Stimulated activated naive CD8-positive, alpha-beta T cell treated with anti-CD3 and anti-CD28 coated beads, Interleukin-15, Interleukin-2, amounts not matched to agents 100 ng/mL and 50 ng/mL, for 24 hours (primary cell): Measurements from ENCODE around the gene ALK.

Experiments used
- H3K27ac Mint-ChIP-seq: one replicate; pipeline ENCODE4 v1.8.0; 2021; ENCODE audit warnings: mild to moderate bottlenecking, mixed read lengths
- H3K27me3 Mint-ChIP-seq: one replicate; pipeline ENCODE4 v1.8.0; 2021; ENCODE audit warnings: mixed read lengths
- H3K36me3 Mint-ChIP-seq: one replicate; pipeline ENCODE4 v1.8.0; 2021; ENCODE audit warnings: low read depth, mixed read lengths
- H3K4me1 Mint-ChIP-seq: one replicate; pipeline ENCODE4 v1.8.0; 2021; ENCODE audit warnings: low read depth, mixed read lengths
- H3K4me3 Mint-ChIP-seq: one replicate; pipeline ENCODE4 v1.8.0; 2021; ENCODE audit warnings: mild to moderate bottlenecking, mixed read lengths
- H3K9me3 Mint-ChIP-seq: one replicate; pipeline ENCODE4 v1.8.0; 2021; ENCODE audit warnings: mixed read lengths

The ALK gene

DNA sequence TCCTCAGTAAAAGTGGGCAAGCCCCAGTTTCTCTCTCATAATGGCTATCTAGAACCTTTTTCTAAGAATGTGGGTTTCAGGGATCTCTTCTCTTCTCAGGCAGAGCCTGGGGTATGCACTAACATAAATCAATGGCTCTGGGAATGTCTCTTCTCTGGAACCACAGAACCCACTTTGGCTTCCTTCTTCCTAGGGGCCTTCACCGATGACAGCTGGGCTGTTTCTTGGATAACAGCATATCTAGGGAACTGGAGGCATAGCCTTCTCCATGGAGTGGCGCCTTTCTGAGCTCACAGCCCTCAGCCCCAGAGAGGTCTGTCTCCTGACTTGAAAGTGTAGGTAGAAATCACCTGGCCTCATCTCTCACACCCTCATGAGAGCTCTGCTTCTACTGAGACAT, 558.3 kb downstream of the ALK start:
- Mint-ChIP-seq H3K4me1 (no peaks in the 10 kb centered on the region), H3K4me3 (no peak overlapping the region)

DNA sequence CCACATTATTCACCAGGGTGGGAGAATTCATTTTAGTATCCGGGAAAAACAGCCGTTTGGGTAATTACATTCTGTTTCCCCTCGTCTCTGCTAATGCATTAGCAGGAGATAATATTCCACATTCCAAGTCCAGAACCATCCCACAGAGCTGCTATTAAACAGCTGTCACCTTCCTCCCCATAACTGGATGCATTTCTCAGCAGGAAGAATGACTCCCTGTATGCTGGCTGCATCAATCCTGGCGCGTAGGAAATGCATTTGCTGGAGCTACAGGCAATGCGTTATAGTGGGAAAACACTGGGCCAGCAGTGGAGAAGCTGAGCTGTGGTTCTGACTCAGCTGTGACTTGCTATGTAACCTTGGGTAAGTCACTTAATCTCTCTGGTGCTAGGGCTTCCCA, 560.2 kb downstream of the ALK start:
- Mint-ChIP-seq H3K36me3 (no peaks in the 10 kb centered on the region), H3K9me3 (no peaks in the 10 kb centered on the region), H3K4me3 (no peak overlapping the region), H3K4me1 (no peaks in the 10 kb centered on the region), H3K27ac (no peak overlapping the region), H3K27me3 (peaks cover 37% of the 10 kb centered on the region)

More for the DNA sequence above, 558.3 kb downstream of the ALK start:
- no peaks in the 10 kb centered on the region for H3K9me3 Mint-ChIP-seq
- H3K27me3 Mint-ChIP-seq: peaks cover 37% of the 10 kb centered on the region
- H3K36me3 Mint-ChIP-seq: no peaks in the 10 kb centered on the region
- no peak overlapping the region for H3K27ac Mint-ChIP-seq

DNA sequence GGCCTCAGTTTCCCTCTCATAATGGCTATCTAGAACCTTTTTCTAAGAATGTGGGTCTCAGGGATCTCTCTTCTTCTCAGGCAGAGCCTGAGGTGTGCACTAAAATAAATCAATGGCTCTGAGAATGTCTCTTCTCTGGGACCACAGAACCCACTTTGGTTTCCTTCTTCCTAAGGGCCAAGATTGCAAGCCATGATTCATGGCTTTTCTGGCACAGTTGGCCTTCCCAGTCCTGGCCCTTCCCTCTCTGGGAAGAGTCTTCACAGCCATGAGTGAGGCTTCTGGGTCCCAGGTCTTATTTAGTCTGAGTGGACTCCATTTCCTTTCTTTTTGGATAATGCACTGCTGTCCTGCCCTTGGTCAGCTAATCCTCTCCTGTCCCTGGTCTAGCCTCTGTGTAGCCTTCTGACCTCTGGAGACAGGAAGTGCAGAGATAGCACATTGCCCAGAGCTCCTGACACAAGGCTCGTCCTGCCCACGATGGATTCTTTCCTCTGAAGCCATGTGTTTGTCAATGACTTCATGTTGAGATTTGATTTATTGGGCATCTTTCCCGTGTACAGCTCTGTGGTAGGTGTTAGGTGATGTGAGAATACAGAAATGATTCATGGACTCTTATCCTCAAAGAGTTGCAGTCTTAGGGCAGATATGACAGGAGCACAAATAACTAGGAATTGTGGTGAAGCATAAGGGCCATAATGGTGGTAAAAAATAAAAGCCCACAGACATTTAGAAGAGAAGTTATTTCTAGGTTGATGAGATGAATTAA, 561.2 kb downstream of the ALK start:
- Mint-ChIP-seq H3K27ac (no peak overlapping the region), H3K4me1 (no peaks in the 10 kb centered on the region)

DNA sequence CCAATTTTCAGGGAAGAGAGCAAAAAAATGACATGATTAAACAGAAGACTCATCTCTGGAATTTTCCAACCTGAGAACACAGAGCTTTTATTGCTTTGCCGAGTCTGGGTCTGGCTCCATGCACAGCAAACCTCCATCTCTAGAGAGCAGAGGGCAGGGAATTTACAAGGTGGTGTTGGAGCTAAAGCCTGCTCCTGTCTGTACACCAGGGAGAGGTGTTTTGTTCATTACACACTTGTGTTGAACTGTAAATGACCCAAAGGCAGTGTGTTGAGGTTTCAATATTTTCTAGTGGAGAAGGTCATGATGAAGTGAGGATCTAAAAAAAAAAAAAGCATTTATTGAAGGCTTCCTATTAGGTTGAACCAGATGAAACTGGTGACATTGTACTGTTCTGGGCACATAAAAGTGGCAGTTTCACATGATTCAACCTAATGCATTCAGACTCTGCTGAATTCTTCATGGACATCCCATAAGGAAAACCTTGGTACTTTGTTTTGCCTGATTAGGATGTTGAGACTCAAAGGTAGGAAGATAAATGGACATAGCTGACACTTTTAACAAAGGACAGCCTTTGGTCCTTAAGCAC, 567.9 kb downstream of the ALK start:
- H3K4me3 Mint-ChIP-seq: no peak overlapping the region
- no peaks in the 10 kb centered on the region for H3K36me3 Mint-ChIP-seq

More for the DNA sequence above, 561.2 kb downstream of the ALK start:
- no peaks in the 10 kb centered on the region for H3K36me3 Mint-ChIP-seq
- peaks cover 31% of the 10 kb centered on the region for H3K27me3 Mint-ChIP-seq
- no peaks in the 10 kb centered on the region for H3K9me3 Mint-ChIP-seq
- no peak overlapping the region for H3K4me3 Mint-ChIP-seq

GRCh38 chr2:29351916-29352591, 569.3 kb downstream of the ALK start:
- no peak overlapping the region for H3K4me3 Mint-ChIP-seq
- H3K27ac Mint-ChIP-seq: no peak overlapping the region
- peaks cover 7% of the 10 kb centered on the region for H3K27me3 Mint-ChIP-seq
- H3K4me1 Mint-ChIP-seq: no peaks in the 10 kb centered on the region
- H3K36me3 Mint-ChIP-seq: no peaks in the 10 kb centered on the region
- no peaks in the 10 kb centered on the region for H3K9me3 Mint-ChIP-seq

More for the DNA sequence above, 567.9 kb downstream of the ALK start:
- Mint-ChIP-seq H3K27ac (no peak overlapping the region), H3K4me1 (no peaks in the 10 kb centered on the region), H3K27me3 (no peaks in the 10 kb centered on the region), H3K9me3 (no peaks in the 10 kb centered on the region)

DNA sequence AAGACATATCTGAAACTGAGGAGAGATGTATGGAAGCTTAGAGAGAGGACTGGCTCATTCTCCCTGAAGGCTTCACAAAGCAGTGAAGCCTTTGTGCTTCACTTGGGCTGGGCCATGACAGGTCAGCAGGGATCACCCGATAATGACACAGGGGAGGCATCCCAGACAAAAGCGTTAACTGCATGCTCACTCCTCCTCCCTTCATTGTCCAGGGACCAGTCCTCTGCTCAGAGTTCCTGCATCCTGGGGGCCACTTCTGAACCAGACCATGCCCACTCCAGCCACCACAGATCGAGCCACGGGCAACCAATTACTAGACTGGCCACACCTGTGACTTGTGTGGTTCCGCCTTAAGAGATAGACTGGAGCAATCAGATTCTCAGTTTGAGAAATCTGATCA, 570.1 kb downstream of the ALK start:
- Mint-ChIP-seq H3K4me3 (no peak overlapping the region), H3K4me1 (no peaks in the 10 kb centered on the region), H3K9me3 (no peaks in the 10 kb centered on the region), H3K27ac (no peak overlapping the region), H3K36me3 (no peaks in the 10 kb centered on the region), H3K27me3 (peaks cover 14% of the 10 kb centered on the region)

DNA sequence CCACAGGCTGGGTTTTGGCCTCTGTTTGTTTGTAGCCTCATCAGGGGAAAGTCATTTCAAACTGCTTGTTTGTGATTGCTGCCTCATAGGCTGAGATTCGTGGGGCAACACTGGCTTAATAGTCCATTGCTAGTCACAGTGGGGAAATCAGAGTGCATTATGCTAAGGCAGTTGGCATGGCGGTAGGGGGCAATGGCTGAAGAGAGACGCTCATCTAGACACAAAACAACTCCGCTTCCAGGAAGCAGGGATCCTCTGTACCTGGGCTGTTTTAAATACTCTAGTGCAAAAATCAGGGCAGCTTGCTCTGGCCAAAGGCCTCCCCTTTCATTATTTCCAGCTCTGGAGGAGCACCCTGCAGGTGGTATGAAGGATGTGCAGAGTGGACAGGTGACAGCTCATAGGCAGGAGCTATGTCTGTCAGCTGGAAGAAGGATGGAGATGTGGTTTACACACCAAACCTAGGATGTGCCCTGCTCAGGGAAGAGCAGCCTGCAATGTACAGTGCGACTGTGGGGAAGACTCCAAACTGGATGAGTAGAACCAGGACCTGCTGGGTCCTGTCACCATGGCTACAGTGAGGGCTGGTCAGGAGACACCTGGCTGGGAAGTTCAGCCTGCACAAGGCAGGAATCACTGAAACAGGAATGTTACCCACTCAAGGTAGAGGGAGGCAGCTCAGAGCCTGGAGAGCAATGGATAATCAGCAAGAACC, 571.9 kb downstream of the ALK start:
- H3K27me3 Mint-ChIP-seq: peaks cover 18% of the 10 kb centered on the region
- no peak overlapping the region for H3K4me3 Mint-ChIP-seq
- H3K27ac Mint-ChIP-seq: no peak overlapping the region
- H3K36me3 Mint-ChIP-seq: no peaks in the 10 kb centered on the region
- no peaks in the 10 kb centered on the region for H3K9me3 Mint-ChIP-seq
- no peaks in the 10 kb centered on the region for H3K4me1 Mint-ChIP-seq

DNA sequence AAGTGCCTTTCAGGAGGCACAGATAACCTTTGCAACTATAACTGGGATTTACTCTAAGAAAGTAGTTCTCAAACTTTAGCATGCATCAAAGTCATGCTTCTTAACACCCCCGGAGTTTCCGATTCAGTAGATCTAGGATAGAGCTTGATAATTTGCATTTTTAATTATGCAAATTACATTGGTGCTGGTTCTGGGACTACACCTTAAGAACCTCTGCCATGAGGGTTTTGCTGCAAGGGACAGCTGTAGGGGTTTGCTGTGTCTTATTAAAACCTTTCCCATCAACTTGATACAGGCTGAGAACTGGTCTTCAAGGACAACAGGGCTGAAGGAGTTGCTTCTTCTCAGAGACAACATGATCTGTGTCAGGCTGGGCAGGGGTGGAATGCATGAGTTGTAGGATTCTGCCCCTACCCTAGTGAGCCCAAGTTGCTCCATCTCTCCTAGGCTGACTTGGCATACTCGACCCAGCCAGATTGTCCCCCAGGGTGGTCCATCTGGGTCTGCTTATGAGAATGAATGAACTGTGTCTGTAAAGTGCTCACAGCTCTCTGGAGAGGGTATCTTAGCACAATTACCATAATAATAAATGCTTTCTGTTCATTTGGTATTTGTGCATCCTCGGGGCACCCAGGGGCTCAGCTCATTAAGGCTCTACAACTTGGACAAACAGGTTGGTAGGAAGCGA, 573.5 kb downstream of the ALK start:
- no peaks in the 10 kb centered on the region for H3K36me3 Mint-ChIP-seq
- H3K27me3 Mint-ChIP-seq: peaks cover 18% of the 10 kb centered on the region
- no peaks in the 10 kb centered on the region for H3K9me3 Mint-ChIP-seq
- H3K27ac Mint-ChIP-seq: no peak overlapping the region
- H3K4me1 Mint-ChIP-seq: no peaks in the 10 kb centered on the region
- no peak overlapping the region for H3K4me3 Mint-ChIP-seq

DNA sequence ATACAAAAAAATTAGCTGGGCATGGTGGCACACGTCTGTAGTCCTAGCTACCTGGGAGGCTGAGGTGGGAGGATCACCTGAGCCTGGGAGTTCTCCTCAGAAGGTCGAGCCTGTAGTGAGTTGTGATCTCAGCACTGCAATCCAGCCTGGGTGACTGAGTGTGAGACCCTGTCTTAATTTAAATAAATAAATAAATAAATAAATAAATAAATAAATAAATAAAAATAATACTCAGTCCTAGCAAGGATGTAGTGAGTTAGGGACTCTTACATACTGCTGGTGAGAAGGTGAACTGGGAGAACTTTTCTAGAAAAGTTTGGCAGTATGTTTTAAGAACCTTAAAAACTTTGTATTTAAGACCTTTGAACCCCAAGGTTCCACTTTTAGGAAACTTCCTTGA, 576.1 kb downstream of the ALK start:
- H3K27ac Mint-ChIP-seq: no peak overlapping the region
- no peaks in the 10 kb centered on the region for H3K9me3 Mint-ChIP-seq
- no peak overlapping the region for H3K4me3 Mint-ChIP-seq
- H3K27me3 Mint-ChIP-seq: peaks cover 18% of the 10 kb centered on the region
- no peaks in the 10 kb centered on the region for H3K36me3 Mint-ChIP-seq
- H3K4me1 Mint-ChIP-seq: no peaks in the 10 kb centered on the region

DNA sequence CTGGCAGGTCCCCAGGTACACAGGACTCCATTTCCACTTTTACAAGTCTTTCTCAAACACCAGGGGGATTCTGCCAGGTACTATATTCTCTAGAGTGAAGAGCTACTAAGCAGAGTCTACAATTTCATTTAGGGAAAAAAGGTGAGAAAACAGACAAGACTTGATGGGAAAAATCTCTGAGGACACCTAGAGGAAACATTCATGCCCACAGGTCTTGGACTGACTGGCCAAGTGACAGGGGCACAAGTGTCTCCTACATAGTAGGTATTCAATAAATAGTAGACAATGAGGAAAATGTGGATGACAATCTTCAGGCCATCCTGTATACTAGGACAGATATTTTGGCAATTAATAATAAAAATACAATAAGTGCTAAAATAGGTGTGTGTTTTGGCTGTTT, 577.6 kb downstream of the ALK start:
- Mint-ChIP-seq H3K36me3 (no peaks in the 10 kb centered on the region), H3K9me3 (no peaks in the 10 kb centered on the region), H3K4me3 (no peak overlapping the region), H3K27me3 (peaks cover 22% of the 10 kb centered on the region), H3K27ac (no peak overlapping the region), H3K4me1 (no peaks in the 10 kb centered on the region)

DNA sequence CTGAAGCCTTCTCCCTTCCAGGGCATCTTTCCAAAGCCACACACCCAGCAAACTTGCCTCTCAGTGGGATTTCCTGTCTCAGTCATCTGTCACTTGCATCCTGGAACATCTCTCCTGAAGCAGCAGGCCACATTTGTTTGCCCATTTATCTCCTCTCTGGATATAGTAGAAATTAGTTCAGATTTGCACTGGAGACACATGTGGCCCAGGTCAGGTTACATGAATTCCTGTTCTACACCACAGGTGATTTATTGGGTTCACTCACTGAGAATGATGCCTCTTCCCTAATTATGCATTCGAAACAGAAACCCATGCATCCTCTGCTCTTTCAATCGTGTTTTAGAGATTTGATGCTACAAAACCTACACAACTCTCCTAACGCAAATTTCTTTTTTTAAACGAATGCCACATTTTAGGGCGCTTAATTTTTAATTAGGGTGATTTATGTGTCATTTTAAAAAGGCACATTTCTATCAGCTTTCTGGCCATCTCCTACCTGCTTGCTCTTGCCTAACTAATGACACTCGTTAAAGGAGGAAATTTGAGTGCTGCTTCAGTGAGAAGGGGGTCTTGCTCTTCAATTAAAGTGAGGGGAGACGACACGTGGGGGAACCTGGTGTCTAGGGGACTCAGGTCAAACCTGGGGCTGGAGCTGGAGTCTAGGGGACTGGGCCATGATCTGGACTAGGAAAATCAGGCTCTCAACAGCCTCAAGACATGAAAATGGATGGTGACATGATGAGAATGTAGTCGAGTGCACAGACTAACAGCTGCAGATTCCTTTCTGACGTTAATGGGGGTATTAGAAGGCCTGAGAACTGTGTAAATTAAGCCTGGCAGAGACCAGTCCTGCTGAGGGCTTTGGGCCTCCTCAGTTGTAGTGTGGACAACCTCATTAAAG, 584.8 kb downstream of the ALK start:
- Mint-ChIP-seq H3K36me3 (no peaks in the 10 kb centered on the region), H3K27me3 (peaks cover 4% of the 10 kb centered on the region), H3K27ac (no peak overlapping the region), H3K9me3 (no peaks in the 10 kb centered on the region), H3K4me1 (no peaks in the 10 kb centered on the region), H3K4me3 (no peak overlapping the region)

GRCh38 chr2:29335396-29335795, 586.0 kb downstream of the ALK start:
- Mint-ChIP-seq H3K27me3 (peaks cover 4% of the 10 kb centered on the region), H3K27ac (no peak overlapping the region), H3K36me3 (no peaks in the 10 kb centered on the region), H3K4me3 (no peak overlapping the region), H3K9me3 (no peaks in the 10 kb centered on the region), H3K4me1 (no peaks in the 10 kb centered on the region)

DNA sequence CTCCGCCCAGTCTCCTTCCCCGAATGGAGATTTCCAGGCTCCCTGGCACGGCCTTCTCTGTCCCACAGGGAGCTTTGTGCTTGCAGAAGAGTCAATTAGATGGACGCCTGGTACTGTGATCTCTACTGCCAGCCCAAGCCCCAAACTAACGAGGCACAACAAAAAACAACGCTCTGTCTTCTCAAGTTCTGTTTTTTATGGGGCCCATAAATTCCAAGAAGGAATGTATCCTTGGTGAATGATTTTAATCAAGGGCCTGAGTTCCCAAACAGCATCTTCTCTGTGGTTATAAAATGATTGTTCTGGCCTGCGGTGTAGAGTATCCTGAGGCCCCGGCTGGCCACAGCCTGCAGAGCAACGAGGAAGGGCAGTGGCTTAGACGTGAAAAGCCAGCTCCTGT, 586.7 kb downstream of the ALK start:
- no peaks in the 10 kb centered on the region for H3K36me3 Mint-ChIP-seq
- no peak overlapping the region for H3K4me3 Mint-ChIP-seq
- H3K27ac Mint-ChIP-seq: no peak overlapping the region
- H3K9me3 Mint-ChIP-seq: no peaks in the 10 kb centered on the region
- no peaks in the 10 kb centered on the region for H3K4me1 Mint-ChIP-seq
- peaks cover 4% of the 10 kb centered on the region for H3K27me3 Mint-ChIP-seq

- Mint-ChIP-seq H3K27me3 (no peaks in the 10 kb centered on the region), H3K36me3 (no peaks in the 10 kb centered on the region), H3K4me1 (no peaks in the 10 kb centered on the region), H3K9me3 (no peaks in the 10 kb centered on the region), H3K27ac (no peak overlapping the region), H3K4me3 (no peak overlapping the region)
Measured at GRCh38 chr2:29332540-29332939, 588.8 kb downstream of the ALK start.
